Myocyte (in vitro differentiated cells): Measurements from ENCODE around the gene CACNA1F. TPM values are rescaled to one million over a fixed set of nuclear protein-coding genes. Genes with fewer than 3 reads are reported as not detected.
A peak's percentile ranks its signal among the peaks of the same experiment; 100 is the strongest.

Experiments
- DNase-seq: peaks from one replicate; pipeline ENCODE4 v3.0.0-alpha.2; 2012; ENCODE audit warnings: low read depth
- total RNA-seq: library from RNA; depleted of rRNA; stranded (reverse); fragments of >200 nt; gene quantifications from 2 replicates; pipeline ENCODE4 v1.2.3, GENCODE V29; 2014

CACNA1F gene
- total RNA-seq, 1 donor from 2014 or later, result not detected

DNA sequence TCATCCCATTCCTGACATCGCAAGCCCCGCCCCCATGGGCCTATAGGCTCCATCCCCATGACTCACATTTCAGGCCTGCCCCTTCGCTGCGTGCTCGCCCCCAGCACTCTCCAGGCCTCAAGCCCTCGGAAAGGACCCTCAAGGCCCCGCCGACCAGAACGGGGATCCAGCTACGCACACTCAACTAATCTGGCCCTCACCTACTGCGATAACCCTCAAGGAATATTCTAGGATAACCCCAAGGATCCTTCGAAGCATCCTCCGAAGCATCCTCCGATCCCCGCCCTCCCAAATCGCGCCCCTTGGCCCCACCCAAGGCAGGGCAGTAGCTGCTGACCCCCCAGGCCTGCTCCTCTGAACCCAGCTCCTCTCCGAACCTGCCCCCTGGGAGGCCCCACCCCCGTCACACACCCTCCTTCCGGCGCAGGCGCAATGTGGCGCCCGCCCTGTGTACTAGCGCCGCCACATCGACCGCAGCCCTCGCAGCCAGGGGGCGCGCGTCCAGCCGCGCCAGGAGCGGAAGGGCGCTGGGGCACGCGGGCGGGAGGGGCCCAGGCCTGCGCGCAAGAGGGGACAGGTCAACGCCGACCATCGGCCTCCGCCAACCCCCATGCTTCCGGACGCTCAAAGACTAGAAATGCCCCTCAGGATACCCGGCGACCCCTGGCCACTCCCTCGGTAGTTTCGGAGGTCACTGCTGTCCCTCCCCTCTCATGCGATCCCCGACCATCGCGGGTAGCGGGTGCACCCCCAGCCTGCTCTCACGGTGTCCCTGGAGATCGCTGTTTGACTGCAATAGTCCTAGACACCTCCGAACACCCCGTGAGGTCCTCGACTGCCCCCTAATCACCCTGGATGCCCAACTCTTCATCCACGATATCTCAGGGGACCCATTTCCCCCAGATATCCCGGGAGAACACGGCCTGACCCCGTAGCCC is 77.0 kb downstream of the CACNA1F start:
- DNase-seq, result peak; percentile 83

GRCh38 chrX:49155243-49155899 is 77.8 kb downstream of the CACNA1F start:
- DNase-seq, result peak; percentile 47

Other genes starting within 250 kb of the CACNA1F start
- 22.4 and 24.4 TPM in 2 replicates for gene GRIPAP1, start 231.1 kb downstream of the CACNA1F start, total RNA-seq
- 36.9 and 39.6 TPM in 2 replicates for gene TFE3, start 190.0 kb downstream of the CACNA1F start, total RNA-seq
- not detected in 2 replicates for gene CCDC120, start 174.3 kb downstream of the CACNA1F start, total RNA-seq
- 7.1 and 7.4 TPM in 2 replicates for gene PRAF2, start 159.3 kb downstream of the CACNA1F start, total RNA-seq
- 49.3 and 64.3 TPM in 2 replicates for gene WDR45, start 153.5 kb downstream of the CACNA1F start, total RNA-seq
- gene GPKOW, start 109.6 kb downstream of the CACNA1F start, total RNA-seq, result 23.9 and 26.7 TPM in 2 replicates
- 4.8 and 6.6 TPM in 2 replicates for gene MAGIX, start 70.6 kb downstream of the CACNA1F start, total RNA-seq
- 48.7 and 68.3 TPM in 2 replicates for gene PLP2, start 61.4 kb downstream of the CACNA1F start, total RNA-seq
- gene PRICKLE3, start 47.0 kb downstream of the CACNA1F start, total RNA-seq, result 6.6 TPM in 2 replicates
- gene SYP, start 33.1 kb downstream of the CACNA1F start, total RNA-seq, result 1.8 TPM in 2 replicates
- gene CCDC22, start 2.1 kb upstream of the CACNA1F start, total RNA-seq, result 8.7 and 11.9 TPM in 2 replicates
- 0.05 TPM in 1 of 2 replicates, not detected in the other for gene FOXP3, start 31.4 kb upstream of the CACNA1F start, total RNA-seq
- gene PPP1R3F, start 36.5 kb upstream of the CACNA1F start, total RNA-seq, result 31.2 and 34.8 TPM in 2 replicates
- not detected in 2 replicates for gene GAGE10, start 70.3 kb upstream of the CACNA1F start, total RNA-seq
- not detected in 2 replicates for gene GAGE12J, start 88.7 kb upstream of the CACNA1F start, total RNA-seq
- not detected in 2 replicates for gene GAGE13, start 98.2 kb upstream of the CACNA1F start, total RNA-seq